HUES64 (cell line): ENCODE measurements around the gene STEAP1B.

ENCODE experiments used
- H3K27ac ChIP-seq: 2 replicates; pipeline ENCODE4 v1.7.0; 2013; ENCODE audit warnings: low read depth, low read length, inconsistent platforms
- H3K27me3 ChIP-seq: 2 replicates; pipeline ENCODE4 v1.6.1; 2013; ENCODE audit warnings: mild to moderate bottlenecking, low read length; ENCODE audit not compliant: insufficient read depth
- H3K36me3 ChIP-seq: 2 replicates; pipeline ENCODE4 v1.6.1; 2013; ENCODE audit warnings: mild to moderate bottlenecking, low read length; ENCODE audit not compliant: insufficient read depth
- H3K4me1 ChIP-seq: 2 replicates; pipeline ENCODE4 v1.6.1; 2013; ENCODE audit warnings: mild to moderate bottlenecking, low read length, moderate library complexity; ENCODE audit not compliant: insufficient read depth
- H3K4me3 ChIP-seq: 2 replicates; pipeline ENCODE4 v1.5.1; 2013; ENCODE audit warnings: mild to moderate bottlenecking, low read length, moderate library complexity
- H3K9ac ChIP-seq: 2 replicates; pipeline ENCODE4 v1.6.1; 2013; ENCODE audit warnings: mild to moderate bottlenecking, low read depth, low read length
- H3K9me3 ChIP-seq: 2 replicates; pipeline ENCODE4 v1.6.1; 2013; ENCODE audit warnings: low read depth, low read length; ENCODE audit not compliant: insufficient read depth
- WGBS: fragments of 150-250, 120-280 bp; methylation state at CpG from one replicate; pipeline ENCODE4 v1.1.7; 2013; ENCODE audit warnings: missing lambda C conversion rate; 5-methylcytosine and 5-hydroxymethylcytosine counted together

STEAP1B gene

GRCh38 chr7:22427855-22428254 is 72.1 kb downstream of the STEAP1B start:
- H3K9ac ChIP-seq: no peak overlapping the region
- 96% methylated on average over 2 of the region's 2 CpGs for WGBS
- H3K27ac ChIP-seq: no peak overlapping the region

GRCh38 chr7:22427104-22427503 is 72.9 kb downstream of the STEAP1B start:
- no peaks in the 10 kb centered on the region for H3K27me3 ChIP-seq
- no peak overlapping the region for H3K4me3 ChIP-seq
- no peaks in the 10 kb centered on the region for H3K9me3 ChIP-seq
- H3K9ac ChIP-seq: no peak overlapping the region
- H3K4me1 ChIP-seq: peaks cover 9% of the 10 kb centered on the region; the same call in 1 of the 2 replicates
- H3K27ac ChIP-seq: no peak overlapping the region
- 92% methylated on average over 3 of the region's 3 CpGs for WGBS
- H3K36me3 ChIP-seq: no peaks in the 10 kb centered on the region

More at GRCh38 chr7:22427855-22428254, 72.1 kb downstream of the STEAP1B start:
- Histone ChIP-seq H3K27me3 (no peaks in the 10 kb centered on the region), H3K36me3 (no peaks in the 10 kb centered on the region), H3K9me3 (no peaks in the 10 kb centered on the region), H3K4me3 (no peak overlapping the region), H3K4me1 (peaks cover 13% of the 10 kb centered on the region)

- no peak overlapping the region for H3K4me3 ChIP-seq
- H3K27ac ChIP-seq: no peak overlapping the region
- no peaks in the 10 kb centered on the region for H3K27me3 ChIP-seq
- WGBS: 84% methylated on average over 3 of the region's 4 CpGs
- H3K36me3 ChIP-seq: no peaks in the 10 kb centered on the region
- no peak overlapping the region for H3K9ac ChIP-seq
- peaks cover 9% of the 10 kb centered on the region; the same call in 1 of the 2 replicates for H3K4me1 ChIP-seq
- no peaks in the 10 kb centered on the region for H3K9me3 ChIP-seq
Measured at GRCh38 chr7:22426463-22427094, 73.4 kb downstream of the STEAP1B start.

GRCh38 chr7:22425361-22425760 is 74.6 kb downstream of the STEAP1B start:
- H3K9ac ChIP-seq: no peak overlapping the region
- 92% methylated on average over 1 of the region's 1 CpG for WGBS
- H3K4me3 ChIP-seq: no peak overlapping the region
- no peaks in the 10 kb centered on the region for H3K9me3 ChIP-seq
- H3K27ac ChIP-seq: no peak overlapping the region
- peaks cover 9% of the 10 kb centered on the region; the same call in 1 of the 2 replicates for H3K4me1 ChIP-seq
- H3K36me3 ChIP-seq: no peaks in the 10 kb centered on the region
- H3K27me3 ChIP-seq: no peaks in the 10 kb centered on the region

GRCh38 chr7:22422831-22423615 is 77.0 kb downstream of the STEAP1B start:
- 79% methylated on average over 4 of the region's 7 CpGs for WGBS
- no peaks in the 10 kb centered on the region for H3K36me3 ChIP-seq
- peaks cover 9% of the 10 kb centered on the region; the same call in 1 of the 2 replicates for H3K4me1 ChIP-seq
- H3K27ac ChIP-seq: no peak overlapping the region
- no peak overlapping the region for H3K4me3 ChIP-seq
- H3K27me3 ChIP-seq: no peaks in the 10 kb centered on the region
- no peak overlapping the region for H3K9ac ChIP-seq
- no peaks in the 10 kb centered on the region for H3K9me3 ChIP-seq

DNA sequence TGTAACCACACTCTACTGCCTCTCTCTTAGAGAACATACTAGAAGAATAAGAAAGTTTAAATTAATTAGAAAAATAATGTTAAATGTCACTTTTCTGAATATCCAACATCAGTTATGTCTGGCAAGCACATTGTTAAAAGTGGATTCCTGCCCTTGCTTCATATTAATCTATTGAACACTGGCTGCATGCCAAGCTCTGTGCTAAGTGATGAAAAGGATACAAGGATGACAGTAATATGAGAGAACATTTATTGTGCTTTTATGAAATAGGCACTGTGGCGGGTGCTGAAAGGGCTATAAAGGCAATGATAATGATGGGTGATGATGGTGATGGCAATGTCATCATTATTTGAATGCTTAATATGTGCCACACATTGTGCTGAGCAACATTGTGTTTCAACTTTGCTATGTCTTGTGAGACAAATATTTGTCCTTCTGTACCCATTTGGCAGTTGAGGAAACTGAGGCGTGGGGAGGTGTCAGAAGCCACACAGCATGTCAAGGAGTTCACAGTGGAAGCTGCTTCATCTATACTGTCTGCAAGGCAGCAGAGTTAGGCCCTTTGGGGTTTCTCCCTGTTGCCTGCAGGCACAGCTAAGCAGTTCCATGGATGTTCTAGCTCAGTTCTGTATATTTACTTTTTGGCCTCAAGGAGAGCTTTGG is 78.9 kb downstream of the STEAP1B start:
- 94% methylated on average over 2 of the region's 2 CpGs for WGBS
- Histone ChIP-seq H3K4me3 (no peak overlapping the region), H3K9ac (no peak overlapping the region), H3K27me3 (no peaks in the 10 kb centered on the region), H3K9me3 (no peaks in the 10 kb centered on the region), H3K27ac (no peak overlapping the region), H3K4me1 (peaks cover 9% of the 10 kb centered on the region; the same call in 1 of the 2 replicates), H3K36me3 (no peaks in the 10 kb centered on the region)

- Histone ChIP-seq H3K36me3 (no peaks in the 10 kb centered on the region), H3K27ac (no peak overlapping the region), H3K9ac (no peak overlapping the region), H3K9me3 (no peaks in the 10 kb centered on the region), H3K4me1 (peaks cover 4% of the 10 kb centered on the region; the same call in 1 of the 2 replicates), H3K27me3 (no peaks in the 10 kb centered on the region), H3K4me3 (no peak overlapping the region)
- WGBS: 100% methylated on average over 2 of the region's 2 CpGs
Measured at GRCh38 chr7:22420008-22420407, 80.0 kb downstream of the STEAP1B start.

DNA sequence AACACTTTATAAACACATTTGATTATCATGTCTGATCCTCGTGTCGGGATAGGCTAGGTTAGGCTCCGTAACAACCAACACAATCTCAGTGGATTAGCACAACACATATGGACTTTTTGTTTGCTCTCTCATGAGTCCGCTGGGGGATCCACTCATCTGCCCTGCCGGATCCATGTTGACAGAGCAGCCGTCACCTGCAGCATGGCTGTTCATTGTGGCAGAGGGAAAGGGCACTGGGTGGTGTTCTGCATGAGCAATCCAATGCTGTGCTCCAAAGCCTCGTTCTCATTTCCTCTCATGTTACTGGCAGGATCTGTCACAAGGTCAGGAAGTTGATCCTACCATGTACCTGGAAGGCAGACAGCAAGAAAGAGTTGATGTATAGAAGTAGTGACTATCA is 80.5 kb downstream of the STEAP1B start:
- Histone ChIP-seq H3K9ac (no peak overlapping the region), H3K27me3 (no peaks in the 10 kb centered on the region), H3K36me3 (no peaks in the 10 kb centered on the region), H3K4me3 (no peak overlapping the region), H3K9me3 (no peaks in the 10 kb centered on the region), H3K4me1 (peaks cover 4% of the 10 kb centered on the region; the same call in 1 of the 2 replicates), H3K27ac (no peak overlapping the region)
- WGBS: 93% methylated on average over 7 of the region's 7 CpGs

GRCh38 chr7:22418251-22419046 is 81.5 kb downstream of the STEAP1B start:
- Histone ChIP-seq H3K36me3 (no peaks in the 10 kb centered on the region), H3K9ac (no peak overlapping the region), H3K4me3 (no peak overlapping the region), H3K4me1 (peaks cover 4% of the 10 kb centered on the region; the same call in 1 of the 2 replicates), H3K27ac (no peak overlapping the region), H3K9me3 (no peaks in the 10 kb centered on the region), H3K27me3 (no peaks in the 10 kb centered on the region)
- WGBS: 86% methylated on average over 6 of the region's 6 CpGs

DNA sequence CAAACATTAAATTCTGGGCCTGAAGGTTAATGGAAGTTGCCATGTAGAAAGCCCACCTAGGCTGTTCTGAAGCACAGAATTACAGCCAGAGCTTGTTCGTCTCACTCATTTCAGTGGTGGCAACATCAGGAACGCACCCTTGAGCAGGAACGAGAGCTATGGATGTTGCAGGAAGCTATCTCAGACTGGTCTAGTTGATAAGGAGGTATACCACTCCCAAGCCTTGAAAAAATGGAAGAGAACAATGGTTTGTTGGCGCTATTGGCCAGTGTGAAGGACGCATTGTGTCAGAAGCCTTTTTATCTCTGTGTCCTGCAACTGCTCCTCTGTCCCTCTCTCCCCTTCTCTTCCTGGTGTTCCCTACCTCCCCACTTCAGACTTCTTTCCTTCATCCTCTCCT is 82.1 kb downstream of the STEAP1B start:
- 95% methylated on average over 5 of the region's 5 CpGs for WGBS
- Histone ChIP-seq H3K4me3 (no peak overlapping the region), H3K4me1 (peaks cover 2% of the 10 kb centered on the region; the same call in 1 of the 2 replicates), H3K36me3 (no peaks in the 10 kb centered on the region), H3K27ac (no peak overlapping the region), H3K9ac (no peak overlapping the region), H3K27me3 (no peaks in the 10 kb centered on the region), H3K9me3 (no peaks in the 10 kb centered on the region)
